HEK293T (cell line): ENCODE measurements around the gene MYH6.

Experiments used
- BHLHE40 ChIP-seq: fragments of 450-650 bp; IDR thresholded peaks from 2 replicates; pipeline ENCODE4 v1.6.1; 2016; ENCODE audit warnings: mild to moderate bottlenecking, moderate library complexity, borderline replicate concordance
- CTBP1 ChIP-seq: fragments of 450-650 bp; IDR thresholded peaks from 2 replicates; pipeline ENCODE4 v1.6.1; 2016; ENCODE audit warnings: borderline replicate concordance
- ELF4 ChIP-seq: fragments of 450-650 bp; IDR thresholded peaks from 2 replicates; pipeline ENCODE4 v1.6.1; 2017; ENCODE audit warnings: antibody characterized with exemption
- FOXA1 ChIP-seq: fragments of 450-650 bp; IDR thresholded peaks from 2 replicates; pipeline ENCODE4 v1.6.1; 2016; ENCODE audit warnings: mild to moderate bottlenecking
- L3MBTL2 ChIP-seq: fragments of 450-650 bp; conservative IDR thresholded peaks from 2 replicates; pipeline ENCODE4 v1.6.1; 2016; ENCODE audit warnings: mild to moderate bottlenecking
- NFRKB ChIP-seq: fragments of 450-650 bp; IDR thresholded peaks from 2 replicates; pipeline ENCODE4 v1.6.1; 2016; ENCODE audit warnings: mild to moderate bottlenecking, moderate library complexity
- PKNOX1 ChIP-seq: fragments of 450-650 bp; IDR thresholded peaks from 2 replicates; pipeline ENCODE4 v1.6.1; 2016
- SP1 ChIP-seq: fragments of 450-650 bp; IDR thresholded peaks from 2 replicates; pipeline ENCODE4 v1.6.1; 2017
- TARDBP ChIP-seq: fragments of 450-650 bp; IDR thresholded peaks from 2 replicates; pipeline ENCODE4 v1.6.1; 2016
- ZNF384 ChIP-seq: fragments of 450-650 bp; IDR thresholded peaks from 2 replicates; pipeline ENCODE4 v1.6.1; 2016

- TF ChIP-seq BHLHE40 = no peak
- no peak for TF ChIP-seq PKNOX1
- TF ChIP-seq L3MBTL2 = no peak
- TF ChIP-seq ZNF384 = no peak
- TF ChIP-seq TARDBP = no peak
- no peak for TF ChIP-seq NFRKB
- TF ChIP-seq ELF4 = no peak
- no peak for TF ChIP-seq FOXA1
- no peak for TF ChIP-seq CTBP1
- TF ChIP-seq SP1 = no peak
Measured at GRCh38 chr14:23450379-23450778, 42.3 kb upstream of the MYH6 start.
